T1000 (cell line): Measurements from ENCODE around the gene DCP1A.
"Not testable (repeated sequence)": the region's sequence is repeated elsewhere in the genome, so short reads cannot be mapped to it uniquely, and the experiment has no call there.

Experiments
- DNase-seq: peaks from one replicate; lab custom pipeline; 2025; ENCODE audit warnings: mixed read lengths; lab: John Stamatoyannopoulos, UW

DCP1A gene

DNA sequence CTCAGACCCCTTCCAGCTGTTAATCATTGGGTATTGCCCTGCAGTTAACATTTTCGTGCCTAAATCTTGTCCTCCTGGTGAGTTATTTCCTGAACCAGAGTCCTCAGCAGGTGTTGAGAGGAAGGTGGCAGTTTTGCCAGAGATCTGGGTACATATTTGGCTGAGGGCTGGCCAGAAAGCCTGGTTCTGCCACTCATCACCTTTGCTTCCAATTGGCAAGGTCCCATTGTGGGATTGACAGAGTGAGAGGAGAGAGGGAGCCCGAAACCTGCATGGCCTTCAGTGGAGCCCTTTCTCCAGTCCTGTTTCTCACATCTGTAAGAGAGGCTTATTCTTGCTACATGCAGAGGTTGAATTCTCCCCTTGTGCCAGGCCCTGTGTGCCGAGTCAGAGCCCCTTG is 82.6 kb downstream of the DCP1A start:
- DNase-seq: no peak

DNA sequence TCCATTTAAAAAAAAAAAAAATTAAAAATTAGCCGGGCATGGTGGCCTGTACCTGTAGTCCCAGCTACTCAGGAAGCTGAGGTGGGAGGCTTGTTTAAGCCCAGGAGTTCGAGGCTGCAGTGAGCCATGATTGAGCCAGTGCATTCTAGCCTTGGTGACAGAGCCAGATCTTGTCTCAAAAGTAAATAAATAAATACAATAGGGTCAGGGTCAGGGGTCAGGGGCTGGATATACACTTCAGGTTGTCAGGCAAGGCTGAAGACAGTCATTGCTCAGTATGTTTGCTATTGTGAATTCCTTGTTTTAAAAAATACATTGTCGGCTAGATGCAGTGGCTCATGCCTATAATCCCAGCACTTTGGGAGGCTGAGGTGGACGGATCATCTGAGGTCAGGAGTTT is 83.4 kb downstream of the DCP1A start:
- no peak for DNase-seq

GRCh38 chr3:53261712-53262111 is 85.6 kb downstream of the DCP1A start:
- DNase-seq: no peak

DNA sequence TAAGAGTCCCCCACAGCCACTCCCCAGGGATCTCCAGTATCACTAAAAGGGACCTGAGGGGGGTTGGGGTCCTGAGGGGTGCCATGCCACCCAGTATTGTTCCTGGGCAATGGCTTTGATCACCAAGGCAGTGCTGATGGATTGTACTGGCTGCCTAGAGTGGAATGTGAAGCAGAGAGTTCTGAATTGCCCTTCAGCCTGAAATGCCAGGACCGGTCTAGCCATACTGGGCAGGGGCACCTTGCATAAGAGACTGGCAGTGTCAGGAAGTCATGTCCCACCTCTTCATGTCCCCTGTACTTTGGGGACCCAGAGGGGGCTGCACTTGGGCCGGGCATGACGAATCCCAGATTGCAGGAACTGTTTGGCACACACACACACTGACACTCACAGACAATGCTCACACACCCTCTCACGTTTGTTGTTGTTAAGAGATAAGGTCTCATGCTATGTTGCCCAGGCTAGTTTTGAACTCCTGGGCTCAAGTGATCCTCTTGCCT is 87.0 kb downstream of the DCP1A start:
- DNase-seq: no peak

DNA sequence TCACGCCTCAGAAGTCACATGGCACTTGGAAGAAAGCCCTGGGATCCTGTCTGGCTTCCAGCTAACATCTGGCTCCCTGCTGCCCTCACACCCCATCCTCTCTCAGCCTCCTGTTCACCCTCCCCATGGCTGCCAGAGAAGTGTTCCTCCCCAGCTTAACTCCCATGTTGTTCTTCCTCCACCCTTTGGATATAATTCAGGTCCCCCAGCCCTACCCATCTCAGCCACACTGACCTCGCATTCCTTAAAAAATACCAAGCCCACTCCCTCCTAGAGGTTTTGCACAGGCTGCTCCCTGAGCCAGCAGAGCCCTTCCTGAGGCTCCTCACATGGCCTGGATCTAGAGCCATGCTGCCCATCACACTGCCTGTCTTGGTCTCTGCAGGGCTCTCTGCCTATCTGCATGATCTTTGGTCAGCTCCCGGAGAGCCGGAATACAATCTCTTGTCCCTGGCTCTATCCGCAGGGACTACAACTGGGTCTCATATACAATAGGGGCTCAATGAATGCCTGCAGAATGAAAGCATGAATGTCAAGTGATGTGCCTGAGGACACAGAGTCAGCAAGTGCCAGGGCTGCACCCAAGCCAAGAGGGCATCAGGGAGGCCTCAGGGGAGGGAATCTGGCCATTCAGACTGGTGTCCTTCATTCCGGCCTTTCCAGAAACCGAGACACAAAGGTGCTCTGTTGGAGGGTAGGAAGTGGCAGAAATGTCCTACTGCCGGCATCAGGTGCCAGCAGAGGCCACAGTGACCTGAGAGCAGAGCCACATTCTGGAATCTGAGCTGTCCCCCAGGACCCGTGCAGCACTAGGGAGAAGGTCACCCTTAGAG is 87.7 kb downstream of the DCP1A start:
- DNase-seq: no peak

DNA sequence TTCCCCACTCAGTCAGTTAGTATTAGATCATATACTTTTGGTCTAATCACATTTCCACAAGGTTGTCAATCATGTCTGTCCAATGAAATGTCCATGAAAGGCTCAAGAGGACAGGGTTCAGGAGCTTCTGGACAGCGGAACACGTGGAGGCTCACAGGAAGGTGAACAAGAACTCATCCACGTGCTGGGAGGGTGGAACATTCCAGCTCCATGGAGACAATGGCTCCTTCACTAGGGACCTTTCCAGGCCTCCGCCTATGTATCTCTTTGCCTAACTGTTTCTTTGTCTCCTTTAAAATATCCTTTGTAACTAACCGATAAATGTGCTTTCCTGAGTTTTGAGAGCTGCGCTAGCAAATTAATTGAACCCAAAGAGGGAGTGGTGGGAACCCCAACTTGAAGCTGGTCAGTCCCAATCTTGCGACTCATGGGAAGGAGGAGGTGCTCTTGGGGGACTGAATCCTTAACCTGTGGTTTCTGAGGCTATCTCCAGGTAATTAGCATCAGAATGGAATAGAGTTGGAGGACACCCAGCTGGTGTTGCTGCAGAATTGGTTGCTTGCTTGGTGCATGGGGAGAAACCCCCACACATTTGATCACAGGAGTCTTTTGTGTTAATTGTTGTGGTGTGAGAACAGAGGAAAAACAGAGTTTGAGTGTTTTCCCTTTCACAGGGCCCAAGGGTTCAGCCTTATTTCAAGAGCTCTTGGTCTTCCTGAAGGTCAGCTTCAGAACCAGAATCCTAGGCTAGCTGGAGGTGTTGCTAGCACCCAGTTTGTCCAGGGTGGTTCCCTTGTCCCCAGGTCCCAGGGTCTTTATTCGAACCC is 88.5 kb downstream of the DCP1A start:
- no peak for DNase-seq

- DNase-seq: no peak
These were observed 89.9 kb downstream of the DCP1A start for GRCh38 chr3:53257465-53257864.

DNA sequence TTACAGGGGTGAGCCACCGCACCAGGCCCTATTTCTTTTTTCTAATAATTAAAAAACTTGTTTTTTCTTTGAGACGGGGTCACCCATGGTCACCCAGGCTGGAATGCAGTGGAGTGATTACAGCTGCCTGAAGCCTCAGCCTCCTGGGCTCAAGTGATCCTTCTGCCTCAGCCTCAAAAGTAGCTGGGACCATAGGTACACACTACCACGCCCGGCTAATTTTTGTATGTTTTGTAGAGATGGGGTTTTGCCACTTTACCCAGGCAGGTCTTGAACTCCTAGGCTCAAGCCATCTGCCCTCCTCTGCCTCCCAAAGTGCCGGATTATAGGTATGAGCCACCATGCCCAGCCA is 90.7 kb downstream of the DCP1A start:
- DNase-seq: no peak

GRCh38 chr3:53255775-53256703 is 91.3 kb downstream of the DCP1A start, which contains the start of gene TKT:
Gene TKT, minus strand, starts transcription at chr3:53256022. Its CDS starts 80 bp downstream, at chr3:53255942.
- DNase-seq: peak; percentile 84

DNA sequence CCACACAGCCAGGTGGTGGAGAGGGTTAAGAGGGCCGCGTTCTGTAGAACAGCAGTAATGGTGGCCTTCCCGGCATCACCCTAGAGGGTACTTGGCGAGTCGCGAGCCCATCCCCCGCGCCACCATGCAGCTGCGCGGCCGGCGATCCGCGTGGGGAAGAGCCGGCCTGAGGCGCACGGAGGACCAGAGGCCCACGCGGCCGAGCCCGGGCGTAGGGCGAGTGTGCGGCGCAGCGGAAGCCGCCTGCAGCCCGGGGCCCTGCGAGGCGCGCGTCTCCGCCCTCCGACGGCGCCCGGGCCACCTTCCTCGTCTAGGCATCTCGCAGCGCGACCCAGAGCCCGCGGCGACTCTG is 91.9 kb downstream of the DCP1A start:
- DNase-seq: no peak

DNA sequence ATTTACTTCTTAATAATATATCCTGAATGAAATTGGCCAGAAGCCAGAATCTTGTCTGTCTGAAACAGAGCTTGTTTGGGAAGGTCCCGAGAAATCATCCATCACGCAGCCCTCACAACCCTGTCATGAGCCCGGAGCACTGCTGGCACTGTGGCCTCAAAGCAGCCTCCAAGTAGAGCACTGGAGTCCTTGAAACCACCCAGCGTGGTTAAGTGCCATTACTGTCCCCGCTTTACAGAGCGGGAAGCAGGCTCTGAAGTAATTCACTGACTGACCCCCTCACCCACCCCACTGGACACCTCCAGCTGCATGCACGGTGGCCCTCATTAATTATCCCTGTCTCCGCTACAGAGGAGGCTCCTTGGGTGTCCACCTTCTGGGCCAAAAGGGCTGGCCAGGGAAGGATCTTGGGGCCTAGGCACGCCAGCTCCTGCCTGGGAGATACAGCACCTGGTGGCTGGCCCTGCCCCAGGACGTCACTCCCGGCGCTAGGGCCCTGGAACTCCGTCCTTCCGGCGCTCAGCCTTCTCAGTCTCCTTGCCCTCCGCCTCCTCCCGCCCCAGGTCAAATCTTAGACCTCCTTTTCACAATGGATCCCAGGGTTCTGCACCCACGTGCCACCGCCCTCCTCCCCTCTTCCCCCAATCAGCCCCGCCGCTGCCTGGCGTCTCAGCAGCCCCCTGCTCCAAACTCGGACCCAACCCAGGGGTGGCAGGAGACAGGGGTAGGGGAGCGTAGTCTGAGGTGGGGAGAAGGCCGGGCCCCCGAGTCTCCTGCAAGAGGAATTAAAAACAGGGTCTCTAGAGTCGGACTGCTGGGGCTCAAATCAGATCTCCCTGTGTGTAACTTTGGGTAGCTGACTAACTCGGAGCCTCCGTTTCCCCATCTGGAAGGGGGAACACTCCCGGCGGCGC is 92.6 kb downstream of the DCP1A start:
- DNase-seq: peak; percentile 29

GRCh38 chr3:53253707-53254508 is 93.4 kb downstream of the DCP1A start:
- DNase-seq: no peak

DNA sequence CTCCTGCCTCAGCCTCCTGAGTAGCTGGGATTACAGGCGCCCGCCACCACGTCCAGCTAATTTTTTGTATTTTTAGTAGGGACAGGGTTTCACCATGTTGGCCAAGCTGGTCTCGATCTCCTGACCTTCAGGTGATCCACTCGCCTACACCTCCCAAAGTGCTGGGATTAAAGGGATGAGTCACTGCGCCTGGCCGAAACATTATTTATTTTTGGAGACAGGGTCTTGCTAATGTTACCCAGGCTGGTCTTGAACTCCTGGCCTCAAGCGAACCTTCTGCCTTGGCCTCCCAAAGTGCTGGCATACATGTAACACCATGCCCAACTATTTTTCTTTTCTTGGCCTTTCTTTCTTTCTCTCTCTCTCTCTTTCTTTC is 94.4 kb downstream of the DCP1A start:
- DNase-seq: not testable (repeated sequence)

- no peak for DNase-seq
These were observed 95.0 kb downstream of the DCP1A start for GRCh38 chr3:53252096-53252946.

DNA sequence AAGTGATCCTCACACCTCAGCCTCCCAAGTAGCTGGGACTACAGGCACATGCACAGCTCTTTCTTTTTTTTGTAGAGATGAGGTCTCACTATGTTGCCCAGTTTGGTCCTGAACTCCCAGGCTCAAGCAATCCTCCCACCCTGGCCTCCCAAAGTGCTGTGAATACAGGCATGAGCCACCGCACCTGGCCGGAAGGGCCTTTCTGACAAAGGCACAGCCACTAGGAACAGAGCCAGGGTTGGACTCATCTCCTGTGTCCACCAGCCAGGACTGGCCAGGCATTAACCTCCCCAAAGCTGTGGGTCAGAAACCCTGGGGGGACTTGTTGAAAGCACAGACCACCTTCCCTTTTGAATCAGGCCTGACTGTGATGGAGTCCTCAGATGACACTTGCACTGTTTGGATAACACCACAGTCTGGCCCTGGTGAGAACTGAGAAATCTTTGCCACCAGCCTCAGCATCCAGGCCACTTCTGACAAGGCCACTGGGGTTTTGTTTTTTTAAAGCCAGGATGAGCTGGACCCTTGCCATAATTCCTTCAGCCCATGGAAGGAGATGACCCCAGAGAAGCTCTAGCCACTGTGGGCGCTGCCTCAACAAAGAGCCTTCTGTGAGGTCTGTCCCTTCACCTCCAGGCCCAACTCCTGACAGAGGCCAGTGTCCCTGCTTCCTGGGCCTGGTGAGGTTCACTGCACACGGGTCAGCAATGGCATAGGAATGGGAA is 96.3 kb downstream of the DCP1A start:
- no peak for DNase-seq

- no peak for DNase-seq
These were observed 96.9 kb downstream of the DCP1A start for GRCh38 chr3:53250453-53250852.

- DNase-seq: no peak
These were observed 99.2 kb downstream of the DCP1A start for GRCh38 chr3:53248161-53248560.

- no peak for DNase-seq
These were observed 99.7 kb downstream of the DCP1A start for GRCh38 chr3:53247619-53248018.
